ENCODE measurements around the gene IL17REL.
A peak's percentile ranks its signal among the peaks of the same experiment; 100 is the strongest.

The IL17REL gene

GRCh38 chr22:49960159-49961004 is 52.2 kb downstream of the IL17REL start, which contains the start of gene PIM3:
PIM3 (plus strand) TSS chr22:49960772; CDS start chr22:49960948, 176 bp downstream.
- DNase-seq (ENCODE audit: insufficient read length, low spot score), result peak; percentile 100
- peak; percentile 98 for FAIRE-seq
- TF ChIP-seq POLR2A (IDR thresholded peaks at IDR 0.05; ENCODE audit: low read depth, low read length) (peak; percentile 82), POU2F2 (IDR thresholded peaks at IDR 0.05; ENCODE audit: low read depth, low read length) (peak; percentile 85), PAX5 (IDR thresholded peaks at IDR 0.05; ENCODE audit: insufficient read depth, low read length, severe bottlenecking) (no peak), TAF1 (IDR thresholded peaks at IDR 0.05; ENCODE audit: low read depth, low read length) (peak; percentile 89), SPI1 (IDR thresholded peaks at IDR 0.05; ENCODE audit: low read depth, low read length) (no peak), POLR2AphosphoS5 (IDR thresholded peaks at IDR 0.05; ENCODE audit: low read depth, low read length) (peak; percentile 84)

GRCh38 chr22:49959782-49960158 is 52.8 kb downstream of the IL17REL start:
- FAIRE-seq (no peak), DNase-seq (ENCODE audit: insufficient read length, low spot score) (no peak)
- no peak for TF ChIP-seq TAF1 (IDR thresholded peaks at IDR 0.05; ENCODE audit: low read depth, low read length)
- TF ChIP-seq POLR2AphosphoS5 (IDR thresholded peaks at IDR 0.05; ENCODE audit: low read depth, low read length), result 0 out of 2 replicates have a peak, but pooled peaks have one; percentile 48

- FAIRE-seq (peak; percentile 55), DNase-seq (ENCODE audit: insufficient read length, low spot score) (no peak)
- no peak for TF ChIP-seq TAF1 (IDR thresholded peaks at IDR 0.05; ENCODE audit: low read depth, low read length)
- TF ChIP-seq POLR2AphosphoS5 (IDR thresholded peaks at IDR 0.05; ENCODE audit: low read depth, low read length), result no peak
- TF ChIP-seq POU2F2 (IDR thresholded peaks at IDR 0.05; ENCODE audit: low read depth, low read length), result no peak
- TF ChIP-seq PAX5 (IDR thresholded peaks at IDR 0.05; ENCODE audit: insufficient read depth, low read length, severe bottlenecking), result no peak
Measured at GRCh38 chr22:49958931-49959781, 53.4 kb downstream of the IL17REL start.

GRCh38 chr22:49958366-49958921 is 54.1 kb downstream of the IL17REL start:
- FAIRE-seq (no peak), DNase-seq (ENCODE audit: insufficient read length, low spot score) (no peak)
- TF ChIP-seq POU2F2 (IDR thresholded peaks at IDR 0.05; ENCODE audit: low read depth, low read length), result no peak
- no peak for TF ChIP-seq SPI1 (IDR thresholded peaks at IDR 0.05; ENCODE audit: low read depth, low read length)
- no peak for TF ChIP-seq POLR2A (IDR thresholded peaks at IDR 0.05; ENCODE audit: low read depth, low read length)
- TF ChIP-seq TAF1 (IDR thresholded peaks at IDR 0.05; ENCODE audit: low read depth, low read length), result no peak

- DNase-seq (ENCODE audit: insufficient read length, low spot score), result no peak
- no peak for FAIRE-seq
- no peak for TF ChIP-seq TAF1 (IDR thresholded peaks at IDR 0.05; ENCODE audit: low read depth, low read length)
- no peak for TF ChIP-seq POLR2A (IDR thresholded peaks at IDR 0.05; ENCODE audit: low read depth, low read length)
- TF ChIP-seq PAX5 (IDR thresholded peaks at IDR 0.05; ENCODE audit: insufficient read depth, low read length, severe bottlenecking), result no peak
- no peak for TF ChIP-seq SPI1 (IDR thresholded peaks at IDR 0.05; ENCODE audit: low read depth, low read length)
- TF ChIP-seq POLR2AphosphoS5 (IDR thresholded peaks at IDR 0.05; ENCODE audit: low read depth, low read length), result no peak
- no peak for TF ChIP-seq POU2F2 (IDR thresholded peaks at IDR 0.05; ENCODE audit: low read depth, low read length)
Measured at GRCh38 chr22:49957826-49958365, 54.7 kb downstream of the IL17REL start.

GRCh38 chr22:49956914-49957825 is 55.4 kb downstream of the IL17REL start:
- TF ChIP-seq PAX5 (IDR thresholded peaks at IDR 0.05; ENCODE audit: insufficient read depth, low read length, severe bottlenecking) (no peak), POLR2A (IDR thresholded peaks at IDR 0.05; ENCODE audit: low read depth, low read length) (no peak), POU2F2 (IDR thresholded peaks at IDR 0.05; ENCODE audit: low read depth, low read length) (no peak), POLR2AphosphoS5 (IDR thresholded peaks at IDR 0.05; ENCODE audit: low read depth, low read length) (no peak), TAF1 (IDR thresholded peaks at IDR 0.05; ENCODE audit: low read depth, low read length) (no peak), SPI1 (IDR thresholded peaks at IDR 0.05; ENCODE audit: low read depth, low read length) (no peak)
- DNase-seq (ENCODE audit: insufficient read length, low spot score) (no peak), FAIRE-seq (no peak)

GRCh38 chr22:49956418-49956770 is 56.2 kb downstream of the IL17REL start:
- TF ChIP-seq POU2F2 (IDR thresholded peaks at IDR 0.05; ENCODE audit: low read depth, low read length) (no peak), POLR2A (IDR thresholded peaks at IDR 0.05; ENCODE audit: low read depth, low read length) (no peak), POLR2AphosphoS5 (IDR thresholded peaks at IDR 0.05; ENCODE audit: low read depth, low read length) (no peak), SPI1 (IDR thresholded peaks at IDR 0.05; ENCODE audit: low read depth, low read length) (no peak), TAF1 (IDR thresholded peaks at IDR 0.05; ENCODE audit: low read depth, low read length) (no peak), PAX5 (IDR thresholded peaks at IDR 0.05; ENCODE audit: insufficient read depth, low read length, severe bottlenecking) (no peak)
- no peak for DNase-seq (ENCODE audit: insufficient read length, low spot score)
- FAIRE-seq, result no peak

GRCh38 chr22:49955581-49956417 is 56.8 kb downstream of the IL17REL start:
- FAIRE-seq (no peak), DNase-seq (ENCODE audit: insufficient read length, low spot score) (no peak)
- TF ChIP-seq POLR2A (IDR thresholded peaks at IDR 0.05; ENCODE audit: low read depth, low read length) (no peak), POU2F2 (IDR thresholded peaks at IDR 0.05; ENCODE audit: low read depth, low read length) (no peak), SPI1 (IDR thresholded peaks at IDR 0.05; ENCODE audit: low read depth, low read length) (no peak), PAX5 (IDR thresholded peaks at IDR 0.05; ENCODE audit: insufficient read depth, low read length, severe bottlenecking) (no peak), POLR2AphosphoS5 (IDR thresholded peaks at IDR 0.05; ENCODE audit: low read depth, low read length) (no peak), TAF1 (IDR thresholded peaks at IDR 0.05; ENCODE audit: low read depth, low read length) (no peak)
